Panc1 (cell line): ENCODE data around the gene RHOU. TPM values are rescaled to one million over a fixed set of nuclear protein-coding genes. Genes with fewer than 3 reads are reported as not detected.

Experiments used
- ATAC-seq: fragments of 200-7000 bp; cut with Tn5 transposase; 2 replicates; pipeline ENCODE4 v1.9.1; 2020; ENCODE audit warnings: mild to moderate bottlenecking, moderate library complexity
- BruUV-seq: library from RNA; stranded (reverse); fragments of 400-500 nt; replicated peaks from 2 replicates; lab custom pipeline; 2021; lab: Mats Ljungman, UMichigan
- CTCF ChIA-PET: fragments of 300-600 bp; sonication (Branson Sonifier 250); formaldehyde crosslinking; loops from one replicate; lab custom pipeline; 2022; ENCODE audit warnings: antibody characterized with exemption; lab: Charles Lee
- POLR2A ChIA-PET: fragments of 300-600 bp; sonication (Branson Sonifier 250); formaldehyde crosslinking; loops from one replicate; lab custom pipeline; 2022; ENCODE audit warnings: antibody characterized with exemption; lab: Charles Lee
- DNase-seq: peaks from one replicate; pipeline ENCODE4 v3.0.0-alpha.2; 2010; ENCODE audit warnings: low read depth, low spot score
- H3K27ac ChIP-seq: 2 replicates; pipeline ENCODE4 v1.5.1; 2011; ENCODE audit warnings: mild to moderate bottlenecking, low read length, inconsistent platforms
- H3K27me3 ChIP-seq: fragments of 200-500 bp; sonication (Bioruptor generic); 2 replicates; pipeline ENCODE4 v1.6.0; 2014; ENCODE audit warnings: low read length, inconsistent platforms; ENCODE audit not compliant: control insufficient read depth, insufficient read depth
- H3K36me3 ChIP-seq: fragments of 200-500 bp; sonication (Bioruptor generic); 2 replicates; pipeline ENCODE4 v1.5.1; 2014; ENCODE audit warnings: inconsistent platforms, mild to moderate bottlenecking, low read length, moderate library complexity; ENCODE audit not compliant: control insufficient read depth, insufficient read depth
- H3K4me1 ChIP-seq: 2 replicates; pipeline ENCODE4 v1.5.1; 2011; ENCODE audit warnings: inconsistent platforms, mild to moderate bottlenecking, low read length, moderate library complexity; ENCODE audit not compliant: control insufficient read depth, insufficient read depth
- H3K4me3 ChIP-seq, 2 experiments: 2 replicates each; pipeline ENCODE4 v1.5.1; 2011 to 2012; ENCODE audit warnings: low read depth in 2 of 2, low read length in 2 of 2, mild to moderate bottlenecking in 2 of 2, inconsistent platforms in 1 of 2, moderate library complexity in 1 of 2
- H3K9me3 ChIP-seq: fragments of 200-500 bp; sonication (Bioruptor generic); 2 replicates; pipeline ENCODE4 v1.5.1; 2014; ENCODE audit warnings: low read depth, mild to moderate bottlenecking, inconsistent platforms, low read length, moderate library complexity; ENCODE audit not compliant: control insufficient read depth, insufficient read depth
- CTCF ChIP-seq: fragments of 450-650 bp; IDR thresholded peaks from 2 replicates; pipeline ENCODE4 v1.5.1; 2017; ENCODE audit warnings: mild to moderate bottlenecking
- POLR2AphosphoS5 ChIP-seq: IDR thresholded peaks from 2 replicates; pipeline ENCODE4 v1.6.1; 2012; ENCODE audit warnings: mild to moderate bottlenecking, low read depth, low read length, moderate library complexity
- REST ChIP-seq, 2 experiments: IDR thresholded peaks; 2 replicates each; pipeline ENCODE4 v1.6.1; 2011 to 2012; ENCODE audit warnings: low read depth in 2 of 2, control low read depth in 1 of 2, low read length in 1 of 2, mild to moderate bottlenecking in 1 of 2, moderate library complexity in 1 of 2; ENCODE audit not compliant: insufficient read depth in 1 of 2
- SIN3A ChIP-seq: IDR thresholded peaks from 2 replicates; pipeline ENCODE4 v1.6.1; 2012; ENCODE audit warnings: low read depth, mild to moderate bottlenecking, low read length, moderate library complexity, borderline replicate concordance; ENCODE audit not compliant: insufficient read depth
- TCF7L2 ChIP-seq: IDR thresholded peaks from 2 replicates; pipeline ENCODE4 v1.6.1; 2011; ENCODE audit warnings: mild to moderate bottlenecking, low read depth, low read length, inconsistent platforms
- in situ Hi-C: cut with HindIII; loops from 2 replicates; pipeline ENCODE4 v1.10.0; 2016; ENCODE audit warnings: low sequenced_read_pairs, low pct_unique_long_range_greater_than_20kb
- intact Hi-C: fragments of 100-400 bp; cut with micrococcal nuclease; formaldehyde crosslinking; loops from one replicate; pipeline ENCODE4 v1.10.0; 2022; ENCODE audit not compliant: unreplicated experiment
- total RNA-seq: library from RNA; stranded (reverse); gene quantifications from one replicate; pipeline ENCODE4 v1.2.1, GENCODE V29; 2021; ENCODE audit not compliant: unreplicated experiment

Gene RHOU
- total RNA-seq, 1 experiment from 2014 or later: 9.2 TPM

- Histone ChIP-seq H3K27me3 (no peaks in the 10 kb centered on the region), H3K27ac (no peak overlapping the region), H3K4me3 (no peak overlapping the region), H3K4me1 (peaks cover 4% of the 10 kb centered on the region), H3K36me3 (no peaks in the 10 kb centered on the region), H3K9me3 (no peaks in the 10 kb centered on the region)
- ChIA-PET POLR2A (no interaction called here), CTCF (interaction anchor here (0.7 kb wide), 1 partner anchor 145 kb away, joined by 9 read pairs; no protein-coding TSS in a partner anchor)
- TF ChIP-seq POLR2AphosphoS5 (no peak), TCF7L2 (no peak), CTCF (no peak), SIN3A (no peak), REST (IDR thresholded peaks at IDR 0.05; ENCODE audit: insufficient read depth in 1 of 2, low read depth in 2 of 2, low read length in 1 of 2) (no peak)
- ATAC-seq (no peak), DNase-seq (no peak)
- in situ Hi-C loops: no loop called here
- no TSS peak for BruUV-seq
- intact Hi-C loops: no loop called here
Measured at GRCh38 chr1:228689255-228689654, 46.0 kb upstream of the RHOU start.

- Histone ChIP-seq H3K36me3 (no peaks in the 10 kb centered on the region), H3K4me1 (peaks cover 4% of the 10 kb centered on the region; the same call in 1 of the 2 replicates), H3K27me3 (no peaks in the 10 kb centered on the region), H3K27ac (no peak overlapping the region), H3K4me3 (no peak overlapping the region), H3K9me3 (no peaks in the 10 kb centered on the region)
- ChIA-PET CTCF (interaction anchor here (0.7 to 1.0 kb wide), 2 partner anchors 178 to 536 kb away, joined by 3 read pairs; no protein-coding TSS in a partner anchor), POLR2A (no interaction called here)
- intact Hi-C loops: no loop called here
- DNase-seq (no peak), ATAC-seq (no peak)
- BruUV-seq: no TSS peak
- TF ChIP-seq SIN3A (no peak), POLR2AphosphoS5 (no peak), REST (IDR thresholded peaks at IDR 0.05; ENCODE audit: insufficient read depth in 1 of 2, low read depth in 2 of 2, low read length in 1 of 2) (no peak), TCF7L2 (no peak), CTCF (no peak)
- in situ Hi-C loops: no loop called here
Measured at GRCh38 chr1:228691211-228691610, 44.1 kb upstream of the RHOU start.
